ENCODE data around the gene NCK2. TPM values are rescaled to one million over a fixed set of nuclear protein-coding genes. Genes with fewer than 3 reads are reported as not detected.

Gene NCK2
- total and polyA plus RNA-seq, 2 of the 13 experiments (the other 11 are each of a cell fraction or from before 2014, with no cell fraction given) = 14.8 to 23.5 TPM

GRCh38 chr2:105928086-105928485, 183.4 kb downstream of the NCK2 start:
- ChIA-PET POLR2A (no interaction called here), CTCF (ENCODE audit: low intra/inter-chr PET ratio, low total read pairs) (no interaction called here)
- no peak overlapping the region for H3K4me3 ChIP-seq (replicated peaks in 1 of 3; ENCODE audit: insufficient read depth in 1 of 3, low read depth in 2 of 3, low read length in 3 of 3)
- H4K20me1 ChIP-seq (ENCODE audit: insufficient read depth, low read length) = no peaks in the 10 kb centered on the region
- H3K27me3 ChIP-seq (ENCODE audit: control insufficient read depth in 1 of 2, insufficient read depth in 2 of 2, low read length in 2 of 2) = no peaks in the 10 kb centered on the region
- no peak for FAIRE-seq
- H3K4me2 ChIP-seq (ENCODE audit: low read depth, low read length) = no peak overlapping the region
- H3K9ac ChIP-seq (ENCODE audit: insufficient read depth, low read depth, low read length) = no peak overlapping the region
- H3K79me2 ChIP-seq (ENCODE audit: insufficient read depth, low read length) = no peaks in the 10 kb centered on the region
- no TSS peak for BruUV-seq (replicated peaks)
- no peak overlapping the region for H2AFZ ChIP-seq (ENCODE audit: low read length)
- WGBS (ENCODE audit: low lambda C conversion rate) = 58% methylated on average over 4 of the region's 4 CpGs
- intact Hi-C loops (cut with micrococcal nuclease; ENCODE audit: unreplicated experiment) = no loop called here
- ATAC-seq = no peak
- no peaks in the 10 kb centered on the region for H3K9me3 ChIP-seq (ENCODE audit: low read length)
- H3K36me3 ChIP-seq (replicated peaks in 1 of 2; ENCODE audit: control insufficient read depth in 1 of 2, insufficient read depth in 2 of 2, low read length in 2 of 2) = no peaks in the 10 kb centered on the region
- no peak for TF ChIP-seq PBX2 (CRISPR knock-in tag; IDR thresholded peaks at IDR 0.05)
- no peak for TF ChIP-seq TSC22D2 (CRISPR knock-in tag; IDR thresholded peaks at IDR 0.05; ENCODE audit: borderline replicate concordance)
- TF ChIP-seq, protein P1, sequence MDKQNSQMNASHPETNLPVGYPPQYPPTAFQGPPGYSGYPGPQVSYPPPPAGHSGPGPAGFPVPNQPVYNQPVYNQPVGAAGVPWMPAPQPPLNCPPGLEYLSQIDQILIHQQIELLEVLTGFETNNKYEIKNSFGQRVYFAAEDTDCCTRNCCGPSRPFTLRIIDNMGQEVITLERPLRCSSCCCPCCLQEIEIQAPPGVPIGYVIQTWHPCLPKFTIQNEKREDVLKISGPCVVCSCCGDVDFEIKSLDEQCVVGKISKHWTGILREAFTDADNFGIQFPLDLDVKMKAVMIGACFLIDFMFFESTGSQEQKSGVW (CRISPR knock-in tag; IDR thresholded peaks at IDR 0.05; ENCODE audit: borderline replicate concordance) = no peak
- no peak for TF ChIP-seq ZNF570 (CRISPR knock-in tag; IDR thresholded peaks at IDR 0.05; ENCODE audit: borderline replicate concordance)
- no peak for TF ChIP-seq XBP1 (CRISPR knock-in tag; IDR thresholded peaks at IDR 0.05)
- TF ChIP-seq ELF3 (CRISPR knock-in tag; IDR thresholded peaks at IDR 0.05) = no peak
- TF ChIP-seq YEATS4 (CRISPR knock-in tag; IDR thresholded peaks at IDR 0.05; ENCODE audit: borderline replicate concordance) = no peak
- no peak for TF ChIP-seq SALL1 (CRISPR knock-in tag; IDR thresholded peaks at IDR 0.05)
- TF ChIP-seq, protein P2, sequence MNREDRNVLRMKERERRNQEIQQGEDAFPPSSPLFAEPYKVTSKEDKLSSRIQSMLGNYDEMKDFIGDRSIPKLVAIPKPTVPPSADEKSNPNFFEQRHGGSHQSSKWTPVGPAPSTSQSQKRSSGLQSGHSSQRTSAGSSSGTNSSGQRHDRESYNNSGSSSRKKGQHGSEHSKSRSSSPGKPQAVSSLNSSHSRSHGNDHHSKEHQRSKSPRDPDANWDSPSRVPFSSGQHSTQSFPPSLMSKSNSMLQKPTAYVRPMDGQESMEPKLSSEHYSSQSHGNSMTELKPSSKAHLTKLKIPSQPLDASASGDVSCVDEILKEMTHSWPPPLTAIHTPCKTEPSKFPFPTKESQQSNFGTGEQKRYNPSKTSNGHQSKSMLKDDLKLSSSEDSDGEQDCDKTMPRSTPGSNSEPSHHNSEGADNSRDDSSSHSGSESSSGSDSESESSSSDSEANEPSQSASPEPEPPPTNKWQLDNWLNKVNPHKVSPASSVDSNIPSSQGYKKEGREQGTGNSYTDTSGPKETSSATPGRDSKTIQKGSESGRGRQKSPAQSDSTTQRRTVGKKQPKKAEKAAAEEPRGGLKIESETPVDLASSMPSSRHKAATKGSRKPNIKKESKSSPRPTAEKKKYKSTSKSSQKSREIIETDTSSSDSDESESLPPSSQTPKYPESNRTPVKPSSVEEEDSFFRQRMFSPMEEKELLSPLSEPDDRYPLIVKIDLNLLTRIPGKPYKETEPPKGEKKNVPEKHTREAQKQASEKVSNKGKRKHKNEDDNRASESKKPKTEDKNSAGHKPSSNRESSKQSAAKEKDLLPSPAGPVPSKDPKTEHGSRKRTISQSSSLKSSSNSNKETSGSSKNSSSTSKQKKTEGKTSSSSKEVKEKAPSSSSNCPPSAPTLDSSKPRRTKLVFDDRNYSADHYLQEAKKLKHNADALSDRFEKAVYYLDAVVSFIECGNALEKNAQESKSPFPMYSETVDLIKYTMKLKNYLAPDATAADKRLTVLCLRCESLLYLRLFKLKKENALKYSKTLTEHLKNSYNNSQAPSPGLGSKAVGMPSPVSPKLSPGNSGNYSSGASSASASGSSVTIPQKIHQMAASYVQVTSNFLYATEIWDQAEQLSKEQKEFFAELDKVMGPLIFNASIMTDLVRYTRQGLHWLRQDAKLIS (CRISPR knock-in tag; IDR thresholded peaks at IDR 0.05) = no peak
- TF ChIP-seq ZNF775 (CRISPR knock-in tag; IDR thresholded peaks at IDR 0.05; ENCODE audit: borderline replicate concordance) = no peak
- no peak for TF ChIP-seq ZNF556 (CRISPR knock-in tag; IDR thresholded peaks at IDR 0.05; ENCODE audit: borderline replicate concordance)
- TF ChIP-seq REPIN1 (CRISPR knock-in tag; IDR thresholded peaks at IDR 0.05; ENCODE audit: borderline replicate concordance, low read depth) = no peak
- no peak for TF ChIP-seq ZNF24 (IDR thresholded peaks at IDR 0.05)
- no peak for TF ChIP-seq NRL (CRISPR knock-in tag; IDR thresholded peaks at IDR 0.05; ENCODE audit: borderline replicate concordance)
- TF ChIP-seq RCOR2 (CRISPR knock-in tag; IDR thresholded peaks at IDR 0.05) = no peak
- TF ChIP-seq, protein P3, sequence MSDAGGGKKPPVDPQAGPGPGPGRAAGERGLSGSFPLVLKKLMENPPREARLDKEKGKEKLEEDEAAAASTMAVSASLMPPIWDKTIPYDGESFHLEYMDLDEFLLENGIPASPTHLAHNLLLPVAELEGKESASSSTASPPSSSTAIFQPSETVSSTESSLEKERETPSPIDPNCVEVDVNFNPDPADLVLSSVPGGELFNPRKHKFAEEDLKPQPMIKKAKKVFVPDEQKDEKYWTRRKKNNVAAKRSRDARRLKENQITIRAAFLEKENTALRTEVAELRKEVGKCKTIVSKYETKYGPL (CRISPR knock-in tag; IDR thresholded peaks at IDR 0.05) = no peak
- no peak for TF ChIP-seq ZNF260 (CRISPR knock-in tag; IDR thresholded peaks at IDR 0.05; ENCODE audit: borderline replicate concordance, low read depth)
- no peak for TF ChIP-seq NPAS2 (CRISPR knock-in tag; IDR thresholded peaks at IDR 0.05; ENCODE audit: borderline replicate concordance)
- TF ChIP-seq GLI4 (CRISPR knock-in tag; IDR thresholded peaks at IDR 0.05; ENCODE audit: borderline replicate concordance) = no peak
- peaks cover 46% of the 10 kb centered on the region for H3K4me1 ChIP-seq (ENCODE audit: insufficient read depth, low read length)
- in situ Hi-C loops (cut with HindIII; ENCODE audit: extremely low pct_ligation_motif_present, low pct_unique_long_range_greater_than_20kb) = no loop called here
- H3K27ac ChIP-seq (ENCODE audit: extremely low read length, insufficient read depth, low read length) = no peak overlapping the region
- DNase-seq (ENCODE audit: low spot score) = no peak

All from HepG2 (cell line).